GM19452 (cell line): ENCODE measurements around the gene SHMT1.
"Not testable (repeated sequence)": the region's sequence is repeated elsewhere in the genome, so short reads cannot be mapped to it uniquely, and the experiment has no call there.

Experiments
- ATAC-seq: cut with Tn5 transposase; IDR thresholded peaks from one replicate; pipeline ENCODE4 v1.9.1; 2021; ENCODE audit not compliant: unreplicated experiment

Gene SHMT1

DNA sequence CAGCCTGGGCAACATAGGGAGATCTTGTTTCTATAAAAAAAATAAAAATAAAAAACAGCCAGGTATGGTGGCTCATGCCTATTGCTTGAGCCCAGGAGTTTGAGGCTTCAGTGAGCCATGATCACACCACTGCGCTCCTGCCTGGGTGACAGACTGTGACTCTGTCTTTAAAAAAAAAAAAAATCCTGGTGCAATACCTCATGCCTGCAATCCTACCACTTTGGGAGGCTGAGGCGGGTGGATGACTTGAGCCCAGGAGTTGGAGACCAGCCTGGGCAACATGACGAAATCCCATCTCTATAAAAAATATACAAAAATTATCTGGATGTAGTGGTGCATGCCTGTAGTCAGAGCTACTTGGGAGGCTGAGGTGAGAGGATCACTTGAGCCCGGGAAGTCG lies 15.3 kb upstream of the SHMT1 start:
- not testable (repeated sequence) for ATAC-seq

- ATAC-seq = no peak
These were observed 14.8 kb upstream of the SHMT1 start for GRCh38 chr17:18378205-18378505.

DNA sequence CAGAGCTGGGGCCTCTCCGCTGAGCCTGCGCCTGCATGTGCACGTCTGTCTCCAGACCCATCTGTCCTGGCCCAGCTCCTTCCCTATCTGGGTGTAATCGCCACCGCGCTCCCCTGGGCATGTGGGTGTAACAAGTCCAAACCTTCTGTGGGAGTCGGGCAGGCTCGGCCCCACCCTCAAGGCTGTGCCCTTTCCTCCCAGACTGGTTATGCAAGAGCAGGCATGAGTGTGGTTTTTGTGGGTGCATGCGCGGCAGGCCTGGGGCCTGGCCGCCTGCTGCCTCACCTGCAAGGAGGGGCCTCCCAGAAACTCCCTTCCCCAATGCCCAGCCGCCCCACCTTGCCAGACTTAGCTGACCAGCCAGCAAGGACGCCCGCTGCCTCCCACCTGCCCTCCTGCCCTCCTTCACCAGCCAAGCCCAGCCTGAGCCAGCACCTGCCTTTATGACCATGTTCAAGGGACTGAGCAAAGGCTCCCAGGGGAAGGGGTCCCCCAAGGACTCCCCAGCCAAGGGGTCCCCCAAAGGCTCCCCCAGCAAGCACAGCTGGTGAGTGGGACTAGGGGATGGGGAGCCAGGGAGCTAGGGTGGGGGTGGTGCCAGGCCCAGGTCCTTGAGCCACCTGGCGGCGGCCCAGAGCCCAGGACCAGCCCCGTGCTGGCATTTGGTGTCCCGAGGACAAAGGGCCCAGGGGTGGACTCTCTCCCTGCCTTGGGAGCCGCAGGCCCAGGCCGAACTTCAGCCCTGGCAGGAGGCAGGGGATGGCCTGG lies 14.3 kb upstream of the SHMT1 start, which contains the start of gene EVPLL:
EVPLL (plus strand) TSS at position 342 of the 768 bp plus-strand sequence. CDS start 3,160 bp downstream, outside the sequence.
- no peak for ATAC-seq

- no peak for ATAC-seq
These were observed 10.9 kb upstream of the SHMT1 start for GRCh38 chr17:18374216-18374615.

- not testable (repeated sequence) for ATAC-seq
These were observed 9.8 kb upstream of the SHMT1 start for GRCh38 chr17:18373181-18373580.

- no peak for ATAC-seq
These were observed 8.1 kb upstream of the SHMT1 start for GRCh38 chr17:18371455-18371854.

GRCh38 chr17:18370761-18371160 lies 7.4 kb upstream of the SHMT1 start:
- no peak for ATAC-seq

GRCh38 chr17:18368946-18369345 lies 5.6 kb upstream of the SHMT1 start:
- no peak for ATAC-seq

DNA sequence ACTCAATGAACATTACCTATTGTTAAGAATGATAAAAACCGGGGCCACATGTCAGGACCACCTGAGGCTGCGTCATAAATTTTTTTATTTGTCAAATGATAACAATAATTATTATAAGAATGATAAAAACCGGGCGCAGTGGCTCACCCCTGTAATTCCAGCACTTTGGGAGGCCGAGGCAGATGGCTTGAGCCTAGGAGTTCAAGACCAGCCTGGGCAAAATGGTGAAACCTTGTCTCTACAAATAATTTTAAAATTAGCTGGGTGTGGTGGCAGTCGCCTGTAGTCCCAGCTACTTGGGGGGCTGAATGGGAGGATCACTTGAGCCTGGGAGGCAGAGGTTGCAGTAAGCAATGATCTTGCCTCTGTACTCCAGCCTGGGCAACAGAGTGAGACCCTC lies 816 bp upstream of the SHMT1 start:
- ATAC-seq = no peak

GRCh38 chr17:18362698-18363100 lies 651 bp downstream of the SHMT1 start:
- ATAC-seq = no peak

DNA sequence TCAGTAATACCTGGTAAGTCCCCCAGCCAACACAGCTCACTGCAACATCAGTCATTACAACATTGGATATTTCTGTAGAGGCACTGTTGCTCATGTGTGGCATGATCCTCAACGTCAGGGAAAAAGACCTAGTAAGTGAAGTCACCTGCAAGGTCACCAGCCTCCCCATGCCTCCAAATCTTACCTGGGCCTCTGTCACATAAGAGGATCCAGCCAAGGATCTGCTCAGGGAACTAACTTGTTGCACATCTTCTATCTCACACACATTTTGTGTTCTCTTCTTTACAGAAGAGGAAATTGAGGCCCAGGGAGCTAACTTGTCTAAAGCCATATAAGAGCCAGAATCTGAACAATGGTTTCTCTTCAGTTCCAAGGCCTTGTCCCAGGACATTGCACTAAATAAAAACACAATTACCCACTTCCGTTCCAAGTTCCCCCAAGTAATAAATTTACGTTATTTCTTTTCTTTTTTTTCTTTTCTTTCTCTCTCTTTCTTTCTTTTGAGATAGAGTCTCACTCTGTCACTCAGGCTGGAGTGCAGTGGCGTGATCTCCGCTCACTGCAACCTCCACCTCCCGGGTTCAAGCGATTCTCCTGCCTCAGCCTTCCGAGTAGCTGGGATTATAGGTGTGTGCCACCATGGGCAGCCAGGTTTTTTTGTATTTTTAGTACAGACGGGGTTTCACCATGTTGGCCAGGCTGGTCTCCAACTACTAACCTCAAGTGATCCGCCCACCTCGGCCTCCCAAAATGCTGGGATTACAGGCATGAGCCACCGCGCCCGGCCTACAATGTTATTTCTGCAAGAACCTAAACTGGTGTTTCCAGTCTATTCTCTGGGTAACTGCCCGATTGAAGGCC lies 1.3 kb downstream of the SHMT1 start:
- no peak for ATAC-seq

DNA sequence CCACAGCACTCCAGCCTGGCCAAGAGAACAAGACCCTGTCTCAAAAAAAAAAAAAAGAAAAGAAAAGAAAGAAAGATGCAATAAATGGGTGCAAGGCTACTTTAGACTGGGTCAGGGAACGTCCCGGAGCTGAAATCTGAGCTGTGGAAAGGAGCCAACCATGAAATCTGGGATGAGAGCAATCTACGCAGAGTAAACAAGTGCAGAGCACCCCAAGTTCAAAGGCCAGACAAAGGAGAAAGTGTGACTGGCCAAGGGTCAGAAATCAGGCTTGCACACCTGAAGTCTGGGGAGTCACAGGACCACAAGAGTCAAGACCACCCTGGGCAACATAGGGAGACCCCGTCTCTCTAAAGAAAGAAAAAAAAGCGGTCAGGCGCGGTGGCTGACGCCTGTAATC lies 2.8 kb downstream of the SHMT1 start:
- ATAC-seq = no peak

GRCh38 chr17:18356624-18357023 lies 6.7 kb downstream of the SHMT1 start:
- ATAC-seq = no peak

DNA sequence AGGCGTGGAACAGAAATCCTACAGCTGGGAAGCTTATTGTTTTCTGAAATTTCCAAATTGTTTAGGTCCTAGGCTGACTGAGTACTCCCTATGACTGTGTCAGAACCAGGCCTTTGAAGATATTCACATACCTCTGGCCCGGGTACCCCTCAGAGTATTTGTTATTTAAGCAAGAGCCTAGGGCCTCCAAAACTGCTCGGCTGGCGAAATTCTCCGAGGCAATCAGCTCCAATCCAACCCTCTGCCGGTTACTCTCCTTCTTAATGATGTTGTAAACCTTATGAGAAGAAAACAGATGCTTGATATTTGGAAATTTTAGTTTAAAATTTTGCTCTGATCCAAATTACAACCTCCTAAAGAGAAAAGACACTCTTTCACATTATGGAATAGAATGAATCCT lies 9.8 kb downstream of the SHMT1 start:
- no peak for ATAC-seq

DNA sequence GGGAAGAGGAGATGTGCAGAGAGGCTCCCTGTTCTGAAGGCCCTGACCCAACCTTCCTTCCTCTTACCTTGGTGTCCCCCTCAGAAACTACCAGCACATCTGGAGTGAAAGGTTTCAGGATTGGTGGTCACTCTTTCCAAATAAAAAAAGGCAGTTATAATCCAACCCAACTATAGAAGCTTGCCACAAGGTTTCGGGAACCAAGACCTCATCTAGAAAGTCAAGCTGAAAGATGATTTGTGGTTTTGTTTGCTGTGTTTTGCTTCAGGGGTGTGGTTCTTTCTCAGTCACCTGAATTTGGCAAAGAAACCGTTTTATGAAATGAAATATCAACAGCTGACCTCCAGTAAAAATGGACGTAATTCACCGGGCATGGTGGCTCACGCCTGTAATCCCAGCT lies 19.3 kb downstream of the SHMT1 start:
- ATAC-seq = no peak

DNA sequence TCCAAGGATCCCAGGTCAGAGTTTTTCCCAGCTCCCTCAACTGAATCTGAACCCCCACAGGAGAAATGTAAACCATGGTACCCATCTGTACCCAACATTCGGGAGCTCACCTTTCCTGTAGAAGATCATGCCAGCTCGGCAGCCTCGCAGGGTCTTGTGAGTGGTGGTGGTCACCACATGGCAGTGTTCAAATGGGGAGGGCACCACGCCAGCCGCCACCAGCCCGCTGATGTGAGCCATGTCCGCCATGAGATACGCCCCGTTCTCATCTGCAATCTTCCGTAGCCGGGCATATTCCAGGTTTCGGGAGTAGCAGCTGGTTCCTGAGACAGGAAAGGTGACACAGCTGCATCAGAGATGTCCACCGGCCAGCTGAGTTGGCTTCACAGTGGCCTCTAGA lies 23.4 kb downstream of the SHMT1 start:
- no peak for ATAC-seq

DNA sequence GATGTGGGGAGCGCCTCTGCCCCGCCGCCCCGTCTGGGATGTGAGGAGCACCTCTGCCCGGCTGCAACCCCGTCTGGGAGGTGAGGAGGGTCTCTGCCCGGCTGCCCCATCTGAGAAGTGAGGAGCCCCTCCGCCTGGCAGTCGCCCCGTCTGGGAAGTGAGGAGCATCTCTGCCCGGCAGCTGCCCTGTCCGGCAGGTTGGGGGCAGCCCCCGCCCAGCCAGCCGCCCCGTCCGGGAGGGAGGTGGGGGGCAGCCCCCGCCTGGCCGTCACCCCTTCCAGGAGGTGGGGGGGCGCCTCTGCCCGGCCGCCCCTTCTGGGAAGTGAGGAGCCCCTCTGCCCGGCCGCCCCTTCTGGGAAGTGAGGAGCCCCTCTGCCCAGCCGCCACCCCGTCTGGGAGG lies 25.2 kb downstream of the SHMT1 start:
- not testable (repeated sequence) for ATAC-seq

GRCh38 chr17:18332909-18333489 lies 30.4 kb downstream of the SHMT1 start:
- no peak for ATAC-seq

DNA sequence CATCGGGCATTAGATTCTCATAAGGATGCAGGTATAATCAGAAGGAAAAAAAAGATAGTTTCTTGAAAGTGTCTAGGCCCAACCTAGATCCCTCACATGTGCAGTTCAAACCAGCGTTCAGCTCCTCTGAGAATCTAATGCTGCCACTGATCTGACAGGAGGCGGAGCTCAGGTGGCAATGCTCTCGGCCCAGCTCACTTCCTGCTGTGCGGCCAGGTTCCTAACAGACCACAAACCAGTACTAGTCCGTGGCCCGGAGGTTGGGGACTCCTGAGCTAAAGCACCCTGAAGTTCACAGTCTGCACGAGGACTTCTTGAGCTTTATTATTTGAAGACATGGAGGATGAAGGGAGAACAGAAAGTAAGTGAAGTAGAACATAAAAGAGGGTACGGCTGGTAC lies 31.5 kb downstream of the SHMT1 start:
- ATAC-seq = no peak

DNA sequence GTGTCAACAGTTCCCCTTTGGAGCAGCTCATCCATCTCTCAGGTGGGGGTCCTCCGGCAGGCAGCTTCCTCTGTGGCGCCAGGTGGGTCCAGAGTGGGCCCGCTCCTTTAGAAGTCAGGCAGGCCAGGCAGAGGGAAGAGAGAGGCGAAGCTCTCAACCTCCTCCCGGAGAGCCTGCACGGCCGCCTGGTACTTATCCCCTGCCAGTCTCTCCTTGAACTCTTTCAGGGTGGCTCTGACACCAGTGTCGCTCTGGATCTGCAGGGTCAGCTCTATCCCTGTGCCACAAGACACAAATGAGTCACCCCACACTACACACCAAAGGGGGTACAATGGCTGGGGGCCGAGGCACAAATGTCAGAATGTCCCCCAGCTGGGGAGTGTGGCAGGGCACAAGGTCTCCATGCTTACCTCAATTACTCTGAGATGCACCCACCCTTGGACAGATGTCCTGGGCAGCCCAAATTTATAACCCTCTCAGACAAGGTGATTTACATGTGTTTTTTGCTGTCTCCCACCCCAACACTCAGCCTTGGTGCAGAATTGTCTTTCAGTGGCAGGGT lies 34.6 kb downstream of the SHMT1 start:
- ATAC-seq = no peak

DNA sequence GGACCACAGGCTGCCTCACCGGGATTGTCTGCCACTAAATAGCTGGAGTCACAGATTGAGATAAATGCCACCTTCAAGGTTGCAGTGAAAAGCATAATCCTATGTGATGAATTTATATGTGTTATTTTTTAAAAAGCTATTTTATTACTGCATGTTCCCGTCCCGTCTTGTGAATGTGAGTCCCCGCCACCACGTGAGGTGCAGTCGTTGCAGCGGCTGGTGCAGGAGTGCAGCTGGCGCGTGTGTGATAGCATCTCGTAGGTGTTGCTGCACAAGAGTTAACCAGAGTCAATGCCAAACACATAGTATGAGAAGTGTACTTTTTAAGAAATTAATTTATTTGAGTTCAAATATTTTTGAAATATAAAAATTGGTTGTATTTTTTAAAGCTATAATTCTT lies 35.8 kb downstream of the SHMT1 start:
- no peak for ATAC-seq

DNA sequence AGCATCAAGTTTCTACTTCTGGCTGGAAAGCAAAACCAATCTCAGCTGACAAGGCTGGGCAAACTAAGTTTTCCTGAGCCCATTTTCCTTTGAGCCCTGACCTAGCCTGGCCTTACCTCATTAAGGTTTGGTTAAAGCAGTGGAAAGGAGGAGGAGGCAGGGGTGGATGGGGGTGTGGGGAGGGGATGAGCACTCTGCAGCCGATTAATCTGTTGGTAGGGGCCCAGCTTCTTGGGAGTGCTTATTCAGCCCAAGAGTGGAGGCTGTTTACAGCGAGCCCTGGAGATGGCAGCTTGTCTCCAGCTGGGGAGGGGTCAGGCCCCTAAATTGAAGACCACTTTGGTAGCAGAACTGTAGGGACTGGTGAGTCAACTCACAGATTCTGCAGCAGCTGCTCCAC lies 36.3 kb downstream of the SHMT1 start:
- no peak for ATAC-seq
